UCSD-AML1 (cell line): ENCODE data around the gene STK11.

Experiments
- DNase-seq: peaks from one replicate; lab custom pipeline; 2025; ENCODE audit not compliant: unreplicated experiment; lab: John Stamatoyannopoulos, UW

Gene STK11

DNA sequence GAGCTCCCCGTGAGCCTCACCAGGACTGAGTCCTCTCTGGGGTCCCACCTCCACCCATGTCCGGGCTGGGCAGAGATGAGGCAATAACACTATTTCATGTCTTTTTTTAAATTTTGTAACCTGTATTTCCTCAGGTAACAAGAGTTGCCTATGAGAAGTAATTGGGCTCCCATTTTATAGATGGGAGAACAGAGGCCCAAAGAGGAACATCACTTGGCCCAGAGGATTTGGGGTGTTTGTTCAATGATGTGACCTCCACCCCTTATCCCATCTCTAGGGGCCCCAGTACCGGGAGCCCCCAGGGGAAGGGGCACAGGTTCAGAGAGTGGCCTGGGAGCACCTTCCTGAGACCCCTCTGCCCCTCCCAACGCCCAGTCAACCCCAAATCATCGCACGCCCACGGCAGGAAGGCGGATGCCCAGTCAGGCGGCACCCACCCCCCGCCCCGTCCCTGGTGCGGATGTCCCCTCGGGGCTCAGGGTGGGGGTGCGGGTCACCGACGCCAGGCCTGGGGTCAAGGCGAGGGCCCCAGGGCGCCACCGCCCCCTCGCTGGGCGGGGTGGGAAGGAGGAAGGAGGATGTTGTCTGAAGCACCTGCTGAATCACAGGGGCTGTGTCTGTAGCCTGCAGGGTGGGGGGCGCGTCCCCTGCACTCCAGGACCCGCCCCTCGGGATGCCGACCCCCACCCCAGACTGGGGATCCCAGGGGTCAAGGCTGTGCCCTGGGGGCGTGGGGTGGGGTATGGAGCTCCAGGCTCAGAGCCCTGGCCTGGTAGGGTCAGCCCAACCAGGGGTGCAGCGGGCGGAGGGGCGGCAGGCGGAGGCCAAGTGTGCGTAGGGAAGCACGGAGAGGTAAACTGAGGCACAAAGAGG is 54.5 kb downstream of the STK11 start:
- DNase-seq = peak; percentile 50

DNA sequence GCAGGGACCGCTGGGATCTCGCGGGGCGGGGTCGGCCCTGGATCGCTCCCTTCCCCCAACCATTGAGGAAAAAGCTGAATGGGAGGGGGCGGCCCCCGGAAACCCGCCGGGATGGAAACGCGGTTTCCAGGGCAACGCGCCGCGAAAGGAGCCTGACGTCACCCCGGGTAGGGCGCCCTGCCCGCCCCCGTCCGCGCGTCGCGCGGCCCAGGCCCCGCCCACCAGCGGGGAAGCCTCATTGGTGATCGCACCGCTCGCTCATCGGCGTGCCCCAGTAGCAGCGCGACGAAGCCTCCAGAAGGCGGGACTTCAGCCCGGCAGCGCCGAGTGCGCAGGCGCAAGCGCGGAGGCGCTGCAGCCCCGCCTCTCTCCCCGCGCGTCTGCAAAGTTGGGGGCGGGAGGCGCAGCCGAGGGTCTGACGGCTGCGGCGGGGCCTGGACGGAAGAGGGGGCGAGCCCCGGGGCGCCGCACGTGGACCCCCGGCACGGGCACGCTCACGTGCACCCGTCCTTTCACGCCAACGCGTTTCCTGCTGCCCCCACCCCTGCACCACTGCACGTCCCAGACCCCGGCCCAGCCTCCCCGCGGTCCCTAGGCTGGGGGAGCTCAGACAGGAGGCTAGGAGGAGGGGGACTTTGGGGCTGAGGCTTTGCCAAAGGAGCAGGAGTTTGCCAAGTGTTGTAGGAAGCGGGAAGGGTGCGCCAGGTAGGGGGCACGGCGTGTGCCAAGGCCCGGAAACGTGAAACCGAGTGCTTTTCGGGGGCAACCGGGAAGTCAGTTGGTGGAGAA is 55.4 kb downstream of the STK11 start:
- peak; percentile 97 for DNase-seq

DNA sequence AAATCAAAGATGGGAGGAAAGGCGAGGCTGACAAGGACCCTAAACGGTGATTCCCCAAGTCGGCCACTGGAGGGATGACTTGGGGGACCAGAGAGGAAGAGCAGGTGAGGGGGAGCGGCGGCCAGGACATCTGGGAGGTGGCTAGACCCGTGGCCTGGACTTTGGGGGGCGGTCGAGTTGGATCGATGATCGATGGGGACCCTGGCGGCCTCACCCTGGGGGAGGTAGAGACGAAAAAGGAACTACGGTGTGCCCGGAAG is 55.9 kb downstream of the STK11 start:
- DNase-seq = peak; percentile 54

DNA sequence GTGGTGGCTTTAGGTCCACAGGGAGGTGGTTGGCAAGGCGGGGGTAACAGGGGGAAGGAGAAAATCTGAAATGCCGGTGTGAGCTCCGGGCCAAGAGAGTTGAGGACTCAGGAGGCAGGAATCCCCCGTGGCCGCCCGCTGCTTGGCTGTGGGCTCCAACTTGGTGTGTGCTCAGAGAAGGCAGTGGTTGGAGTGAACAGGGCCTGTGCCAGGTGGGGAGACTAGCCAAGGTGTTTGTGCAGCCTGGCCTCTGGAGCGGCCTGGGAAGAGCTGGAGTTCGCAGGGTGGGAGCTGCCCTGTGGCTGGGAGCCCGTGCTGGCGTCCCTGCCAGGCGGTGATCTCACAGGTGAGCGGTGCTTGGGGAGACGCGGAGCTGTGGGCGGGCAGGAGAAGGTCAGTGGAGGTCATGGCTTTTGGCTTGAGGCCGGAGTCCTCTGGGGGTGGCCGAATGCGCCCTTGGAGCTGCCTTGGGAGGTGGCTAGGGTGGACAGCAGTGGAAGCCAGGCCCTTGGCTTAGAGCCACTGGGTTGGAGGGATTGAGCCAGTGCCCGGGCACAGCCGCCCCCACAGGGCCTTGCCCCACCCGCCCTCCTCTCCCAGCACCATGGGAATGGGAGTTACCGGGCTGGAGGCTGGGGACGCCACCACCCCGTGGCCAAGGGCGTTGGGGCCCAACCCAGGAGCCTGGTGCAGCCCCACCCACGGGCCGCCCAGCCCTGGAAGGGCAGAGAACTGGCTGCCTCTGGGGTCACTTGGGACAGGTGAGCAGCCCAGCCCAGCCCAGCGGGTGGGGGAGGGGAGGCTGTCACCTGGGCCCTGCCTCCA is 56.4 kb downstream of the STK11 start:
- no peak for DNase-seq

DNA sequence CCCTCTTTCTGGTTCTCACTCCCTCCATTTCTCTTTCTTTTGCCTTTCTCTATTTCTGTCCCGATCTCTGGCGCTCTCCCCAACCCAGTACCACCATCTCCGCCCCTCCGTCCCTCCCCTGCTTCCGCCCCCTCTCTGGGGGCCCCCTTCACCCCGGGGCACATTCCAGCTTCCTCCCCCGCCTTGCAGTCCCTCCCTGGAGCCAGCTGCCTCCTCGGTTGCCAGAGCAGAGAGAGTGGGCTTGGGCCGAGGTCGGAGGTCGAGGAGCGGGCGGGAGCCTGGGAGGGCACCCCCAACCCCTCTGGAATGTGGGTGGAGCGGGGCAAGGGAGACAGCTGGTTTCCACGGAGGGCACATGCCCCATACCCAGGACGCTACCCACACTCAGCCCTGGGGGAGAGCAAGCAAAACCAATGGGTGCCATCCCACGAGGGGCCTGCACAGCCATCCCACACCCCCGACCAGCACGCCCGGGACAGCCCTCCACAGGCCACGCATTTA is 57.1 kb downstream of the STK11 start:
- DNase-seq = no peak

DNA sequence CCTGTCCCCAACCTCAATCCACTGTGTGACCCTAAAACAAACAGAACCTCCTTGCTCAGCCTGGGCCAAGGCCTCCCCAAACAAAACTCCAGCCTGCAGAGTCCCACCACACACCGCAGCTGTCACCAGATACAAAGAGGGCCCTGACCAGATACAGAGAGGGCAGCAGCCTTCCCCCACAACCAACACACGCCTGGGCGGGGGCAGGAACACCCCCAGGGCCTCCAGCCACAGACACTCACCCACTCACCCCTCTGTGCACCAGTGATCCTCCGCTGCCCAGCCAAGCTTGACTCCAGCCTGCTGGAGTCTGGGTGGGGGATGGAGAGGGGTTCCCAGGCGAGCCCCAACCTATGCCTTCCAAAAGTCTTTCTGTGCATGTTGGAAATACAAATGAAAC is 57.6 kb downstream of the STK11 start:
- no peak for DNase-seq

DNA sequence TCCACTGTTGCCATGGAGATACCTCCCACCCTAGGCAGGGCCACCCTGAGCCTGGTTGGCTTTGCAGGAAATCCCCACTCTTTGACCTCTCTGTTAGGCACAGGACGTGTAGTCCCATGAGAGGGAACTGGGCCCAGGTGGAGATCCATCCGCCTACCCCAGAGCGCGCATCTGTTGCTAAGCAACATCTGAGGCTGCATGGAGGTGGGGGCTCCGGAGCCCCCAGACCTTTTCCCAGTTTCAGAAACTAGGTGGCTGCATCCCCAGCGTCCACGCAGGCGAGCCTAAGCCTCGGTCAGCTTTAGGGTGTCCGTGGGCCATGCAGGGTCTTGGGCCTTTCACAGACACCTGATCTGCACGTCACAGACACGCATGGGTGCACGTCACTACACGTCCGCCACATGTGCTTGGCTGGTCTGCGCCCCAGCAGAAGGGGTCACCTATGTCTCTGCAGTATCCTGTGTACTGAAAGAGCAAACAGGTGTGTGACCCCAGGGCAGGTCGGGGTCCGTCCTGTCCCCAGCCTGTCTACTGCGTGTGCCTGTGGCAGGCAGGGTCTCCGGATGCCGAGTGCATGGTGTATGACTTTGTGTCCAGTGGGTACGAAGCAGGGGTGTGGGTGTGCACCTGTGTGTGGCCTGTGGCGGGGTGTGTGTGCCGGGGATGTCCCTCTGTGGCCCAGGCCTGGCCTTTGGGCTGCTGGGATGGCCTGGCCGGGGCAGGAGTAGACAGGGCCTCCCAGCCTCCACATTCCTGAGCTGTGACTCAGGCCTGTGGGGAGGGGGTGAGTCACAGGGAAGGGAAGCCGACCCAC is 59.4 kb downstream of the STK11 start:
- no peak for DNase-seq

DNA sequence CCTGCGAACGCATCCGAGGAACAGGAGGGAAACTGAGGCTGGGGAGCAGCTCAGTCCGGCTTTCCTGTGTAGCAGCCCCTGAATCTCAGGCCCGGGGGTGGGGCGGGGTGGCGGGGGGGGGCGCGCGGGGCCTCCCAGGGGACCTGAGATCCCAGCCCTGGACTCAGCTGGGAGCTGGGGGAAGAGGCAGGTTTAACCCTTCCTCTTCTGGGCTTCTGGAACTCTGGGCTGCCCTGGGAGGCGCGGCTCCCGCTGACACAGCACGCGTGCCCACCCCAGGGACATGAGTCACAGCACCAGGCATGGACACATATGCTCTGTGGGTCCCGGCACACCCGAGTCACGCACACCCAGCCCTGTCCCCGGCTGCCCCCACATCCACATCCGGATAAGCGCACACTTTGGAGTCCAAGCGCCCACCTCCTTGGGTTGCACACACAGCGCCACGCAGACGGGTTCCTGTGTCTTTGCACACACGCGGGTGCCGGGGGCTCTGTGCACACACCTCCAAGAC is 60.1 kb downstream of the STK11 start:
- DNase-seq = peak; percentile 58

DNA sequence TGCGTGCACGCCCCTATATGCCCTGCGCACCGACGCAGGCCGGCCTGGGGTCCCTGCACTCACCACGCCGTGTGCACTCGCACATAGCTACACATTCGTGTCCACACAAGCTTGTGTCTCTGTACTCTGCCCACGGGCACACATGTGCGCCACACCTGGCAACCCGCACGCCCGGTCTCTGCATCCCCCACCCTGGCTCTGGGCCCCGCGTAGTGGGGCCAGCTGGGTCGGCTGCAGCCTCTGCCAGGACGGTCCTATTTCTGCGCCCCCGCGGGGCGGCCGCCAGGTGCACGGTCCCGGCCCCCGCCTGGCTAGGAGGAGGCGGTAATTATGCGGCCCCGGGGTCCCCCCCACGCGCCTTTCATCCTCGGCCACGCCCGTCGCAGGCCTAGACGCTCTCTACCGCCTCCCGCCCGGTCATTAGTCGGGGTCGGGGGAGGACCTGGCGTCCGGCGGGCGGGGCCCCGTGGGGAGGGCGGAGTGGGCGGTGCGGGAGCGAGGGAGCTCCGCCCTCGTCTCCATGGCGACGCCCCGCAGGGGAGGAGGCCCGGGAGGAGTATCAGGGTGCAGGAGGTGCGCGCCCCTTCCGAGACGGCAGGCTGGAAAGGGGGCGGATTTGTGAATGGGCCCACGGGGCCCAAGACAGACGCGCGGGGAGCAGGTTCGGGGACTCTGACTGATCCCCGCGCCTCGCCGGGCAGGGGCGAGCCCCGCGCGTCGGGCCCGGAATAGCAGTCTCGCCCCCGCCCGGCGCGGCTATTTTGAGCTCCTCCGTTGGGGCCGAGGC is 60.7 kb downstream of the STK11 start:
- DNase-seq = peak; percentile 89

DNA sequence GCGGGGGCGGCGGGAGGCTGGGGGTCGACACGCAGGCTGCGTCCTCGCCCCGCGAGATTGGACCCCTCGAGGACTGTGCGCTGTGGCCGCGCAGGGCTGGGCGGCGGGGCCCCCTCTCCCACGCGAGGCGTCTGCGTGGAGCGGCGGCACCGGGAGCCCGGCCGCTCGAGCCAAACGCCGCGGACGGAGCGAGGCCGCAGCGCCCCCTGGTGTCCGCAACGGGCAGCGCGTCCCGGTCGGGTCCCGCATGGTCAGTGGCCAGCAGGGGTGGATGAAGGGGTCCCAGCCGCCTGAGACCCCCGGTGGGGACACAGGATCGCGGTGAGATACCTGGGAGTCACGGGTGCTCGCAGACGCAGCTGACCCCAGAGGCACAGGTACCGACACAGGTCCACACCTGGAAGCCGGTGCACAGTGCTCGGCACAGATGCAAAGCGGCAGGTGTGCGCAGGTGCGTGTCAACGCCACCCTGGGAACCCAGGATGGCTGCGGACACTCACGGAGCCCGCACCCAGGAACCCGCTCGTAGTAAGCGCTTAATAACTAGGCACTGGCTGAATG is 61.4 kb downstream of the STK11 start:
- DNase-seq = peak; percentile 77

DNA sequence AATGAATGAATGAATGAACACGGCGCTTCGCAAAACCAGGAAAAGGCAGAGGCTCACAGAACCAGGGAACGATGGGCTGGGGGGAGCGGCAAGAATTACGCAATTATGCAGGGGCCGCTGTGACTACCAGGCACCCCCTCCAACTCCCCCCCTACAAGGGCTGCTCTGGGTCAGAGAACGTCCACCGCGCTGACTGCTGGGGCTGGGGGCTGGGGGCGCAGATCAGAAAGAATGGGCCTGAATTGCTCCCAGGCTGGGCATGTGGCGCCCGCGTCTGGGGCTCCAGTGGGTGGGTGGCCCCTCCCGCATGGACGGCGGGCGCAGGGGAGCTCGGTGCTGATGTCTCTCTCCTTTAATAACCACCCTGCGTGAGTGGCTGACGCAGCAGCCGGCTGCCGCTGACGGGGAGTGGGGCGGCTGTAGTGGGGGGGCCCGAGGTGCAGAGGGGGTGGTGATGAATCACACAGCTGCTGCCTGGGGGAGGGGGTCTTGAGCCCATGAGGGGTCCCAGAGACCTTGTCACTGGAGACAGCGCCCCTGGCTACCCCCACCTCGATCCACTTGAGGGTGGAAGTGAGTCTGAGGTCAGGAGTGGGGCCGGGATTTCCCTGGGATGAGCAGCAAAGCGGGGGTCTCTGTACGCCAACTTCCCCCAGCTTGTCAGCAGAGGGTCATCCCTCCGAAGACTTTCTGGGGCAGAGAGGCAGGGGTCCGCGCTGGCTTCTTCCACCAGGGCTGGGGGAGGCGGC is 62.1 kb downstream of the STK11 start:
- DNase-seq = no peak

DNA sequence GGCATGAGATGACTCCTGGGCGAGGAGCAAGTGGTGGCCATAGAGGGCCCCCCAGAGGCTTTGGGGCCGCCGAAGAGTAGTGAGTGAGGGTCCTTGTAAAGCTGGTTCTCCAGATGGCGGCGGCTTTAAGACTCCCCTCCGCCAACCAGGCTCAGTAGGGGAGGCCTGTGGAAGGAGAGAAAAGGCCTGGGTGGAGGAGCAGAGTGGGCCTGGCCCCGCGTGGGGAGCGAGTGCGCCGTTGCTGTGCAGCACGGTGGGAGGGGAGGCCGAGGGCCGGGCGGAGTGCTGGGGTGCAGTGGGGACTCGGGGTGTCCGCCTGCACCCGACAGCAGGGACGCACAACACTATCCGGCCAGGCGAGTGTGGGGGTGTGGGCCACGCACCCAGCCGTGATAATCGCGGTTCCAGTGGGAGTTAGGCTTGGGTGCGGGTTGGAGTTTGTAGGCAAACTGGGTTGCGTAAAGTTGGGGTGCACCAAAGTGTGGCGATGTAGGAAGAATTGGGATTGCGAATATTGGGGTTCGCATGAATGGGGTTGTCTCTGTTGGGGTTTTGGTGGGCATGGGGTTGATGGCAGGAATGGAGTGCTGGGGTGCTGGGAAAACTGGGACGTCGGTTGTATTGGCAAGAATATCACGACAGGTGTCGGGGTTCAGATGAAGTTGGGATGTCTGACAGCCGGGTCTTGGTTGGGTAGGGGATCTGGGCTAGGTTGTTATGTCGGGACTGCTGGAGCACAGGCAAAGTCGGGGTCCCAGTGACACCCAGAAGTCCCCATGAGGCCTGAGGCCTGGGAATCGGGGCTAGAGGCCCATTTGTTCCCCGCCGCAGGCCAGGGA is 62.9 kb downstream of the STK11 start:
- no peak for DNase-seq

DNA sequence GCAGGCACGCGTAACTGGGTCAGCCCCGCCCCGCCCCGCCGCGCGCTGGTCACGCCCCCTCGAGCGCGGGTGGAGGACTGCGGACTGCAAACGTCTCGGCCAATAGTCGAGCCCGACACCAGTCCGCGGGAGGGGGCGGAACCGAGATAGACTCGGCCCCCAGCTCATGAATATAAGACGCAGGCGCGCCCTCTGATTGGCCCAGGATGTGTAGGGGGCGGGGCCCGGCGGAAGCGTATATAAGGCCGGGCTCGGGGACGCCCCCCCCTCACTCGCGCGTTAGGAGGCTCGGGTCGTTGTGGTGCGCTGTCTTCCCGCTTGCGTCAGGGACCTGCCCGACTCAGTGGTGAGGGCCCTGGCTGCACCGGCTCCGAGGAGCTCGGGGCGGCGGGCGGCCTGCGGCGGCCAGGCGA is 63.5 kb downstream of the STK11 start, which contains the start of gene CIRBP:
Gene CIRBP (plus strand): TSS at position 268 of the 413 bp plus-strand sequence. CDS start 1,602 bp downstream, outside the sequence.
- peak; percentile 99 for DNase-seq

DNA sequence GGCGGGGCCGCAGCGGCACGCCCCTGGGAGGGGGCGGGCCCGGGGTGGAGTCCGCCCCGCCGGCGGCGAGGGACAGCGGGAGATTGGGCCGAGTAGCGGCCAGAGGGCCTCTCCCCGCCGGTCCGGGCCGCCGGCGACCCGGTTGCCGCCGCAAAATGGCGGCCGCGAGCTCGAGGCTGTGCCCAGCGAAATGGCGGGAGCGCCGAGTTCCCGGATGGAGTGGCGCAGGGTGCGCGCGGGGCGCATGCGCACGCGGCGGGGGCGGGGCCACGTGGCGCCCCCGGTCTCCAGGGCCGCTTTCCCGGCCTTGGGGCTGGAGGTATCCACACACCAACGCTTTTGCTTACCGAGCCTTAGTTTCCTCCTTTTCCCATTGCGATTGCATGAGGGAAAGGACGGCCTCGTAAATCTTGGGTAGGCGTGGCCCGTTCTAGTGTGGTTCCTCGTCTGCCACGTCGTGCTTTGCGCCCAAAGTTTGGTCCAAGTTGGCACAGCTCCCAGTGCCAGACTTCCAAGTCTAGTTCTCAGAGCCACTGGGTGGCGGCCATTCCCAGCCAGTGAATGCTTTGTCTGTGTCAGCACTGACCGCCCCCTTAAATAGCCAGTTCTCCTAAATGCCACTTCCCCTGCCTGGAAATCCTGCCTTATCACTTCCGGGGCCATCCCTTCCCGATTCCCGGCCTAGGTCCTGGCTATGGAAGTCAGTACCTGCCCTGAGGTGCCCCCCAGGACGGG is 64.1 kb downstream of the STK11 start:
- peak; percentile 85 for DNase-seq

DNA sequence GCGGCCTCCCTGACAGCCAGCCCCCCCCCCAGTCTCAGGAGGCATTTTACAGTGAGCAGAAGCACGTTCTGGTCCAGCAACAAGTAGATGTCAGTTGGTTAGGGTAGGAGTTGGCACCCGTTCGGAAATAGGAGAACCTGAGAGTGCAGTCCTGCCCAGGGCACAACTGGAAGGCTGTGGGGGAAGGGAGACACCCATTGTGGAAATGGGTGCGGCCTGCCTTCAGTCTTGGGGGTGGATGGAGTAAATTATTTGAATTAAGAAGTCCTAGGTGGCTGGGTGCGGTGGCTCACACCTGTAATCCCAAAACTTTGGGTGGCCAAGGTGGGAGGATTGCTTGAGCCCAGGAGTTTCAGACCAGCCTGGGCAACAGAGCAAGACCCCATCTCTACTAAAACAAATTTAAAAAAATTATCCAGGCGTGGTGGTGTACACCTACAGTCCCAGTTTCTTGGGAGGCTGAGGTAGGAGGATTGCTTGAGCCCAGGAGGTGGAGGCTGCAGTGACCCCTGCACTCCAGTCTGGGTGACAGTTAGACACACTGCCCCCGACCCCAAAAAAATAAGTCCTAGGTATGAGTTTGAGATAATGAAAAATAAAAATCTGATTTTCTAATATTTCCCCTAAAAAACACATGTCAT is 64.8 kb downstream of the STK11 start:
- DNase-seq = no peak

DNA sequence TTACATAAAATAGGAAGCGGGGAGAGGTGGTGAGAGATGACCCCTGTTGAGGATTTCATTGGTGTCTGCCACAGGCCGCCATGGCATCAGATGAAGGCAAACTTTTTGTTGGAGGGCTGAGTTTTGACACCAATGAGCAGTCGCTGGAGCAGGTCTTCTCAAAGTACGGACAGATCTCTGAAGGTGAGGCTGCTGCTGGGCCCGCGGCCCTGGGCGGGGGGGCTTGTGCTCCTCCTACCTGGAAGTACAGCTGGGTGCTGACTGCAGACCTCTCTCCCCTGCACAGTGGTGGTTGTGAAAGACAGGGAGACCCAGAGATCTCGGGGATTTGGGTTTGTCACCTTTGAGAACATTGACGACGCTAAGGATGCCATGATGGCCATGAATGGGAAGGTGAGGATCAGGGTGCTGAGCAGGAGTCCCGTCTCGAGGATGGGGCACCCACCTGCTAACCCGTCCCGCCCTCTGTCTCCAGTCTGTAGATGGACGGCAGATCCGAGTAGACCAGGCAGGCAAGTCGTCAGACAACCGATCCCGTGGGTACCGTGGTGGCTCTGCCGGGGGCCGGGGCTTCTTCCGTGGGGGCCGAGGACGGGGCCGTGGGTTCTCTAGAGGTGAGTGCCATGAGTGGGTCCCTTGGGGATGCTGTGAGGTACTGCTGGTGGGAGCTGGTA is 65.4 kb downstream of the STK11 start:
- no peak for DNase-seq
